GM12872 (cell line): ENCODE results near the gene SEMA3A.

Experiments used
- CTCF ChIP-seq: IDR thresholded peaks from 3 replicates; pipeline ENCODE4 v1.5.1; 2011; ENCODE audit warnings: low read depth, mild to moderate bottlenecking, low read length, moderate library complexity; ENCODE audit not compliant: insufficient read depth

SEMA3A gene

GRCh38 chr7:84113286-84113685 lies 81.3 kb downstream of the SEMA3A start:
- TF ChIP-seq CTCF: no peak

GRCh38 chr7:84112771-84113170 lies 81.8 kb downstream of the SEMA3A start:
- TF ChIP-seq CTCF: no peak

GRCh38 chr7:84111842-84112241 lies 82.7 kb downstream of the SEMA3A start:
- no peak for TF ChIP-seq CTCF

- TF ChIP-seq CTCF: no peak
Observed at GRCh38 chr7:84110400-84110799, 84.2 kb downstream of the SEMA3A start.

GRCh38 chr7:84108787-84109186 lies 85.8 kb downstream of the SEMA3A start:
- no peak for TF ChIP-seq CTCF

- TF ChIP-seq CTCF: no peak
Observed at GRCh38 chr7:84108119-84108518, 86.5 kb downstream of the SEMA3A start.

- TF ChIP-seq CTCF: no peak
Observed at GRCh38 chr7:84107259-84107658, 87.3 kb downstream of the SEMA3A start.

GRCh38 chr7:84106291-84106690 lies 88.3 kb downstream of the SEMA3A start:
- no peak for TF ChIP-seq CTCF
